Fibroblast of pulmonary artery (primary cell): ENCODE measurements around the gene CCNY.

Experiments used
- DNase-seq: peaks from one replicate; pipeline ENCODE4 v3.0.0-alpha.2; 2010; ENCODE audit warnings: low read depth
- H3K4me3 ChIP-seq: replicated peaks from 2 replicates; pipeline ENCODE4 v1.5.1; 2011; ENCODE audit warnings: low read depth, mild to moderate bottlenecking, control low read depth, low read length, moderate library complexity
- TF ChIP-seq, protein P1 (sequence below): IDR thresholded peaks from 2 replicates; pipeline ENCODE4 v1.5.1; 2011; ENCODE audit warnings: mild to moderate bottlenecking, control low read depth, low read length, inconsistent platforms; ENCODE audit errors: missing control alignments

Gene CCNY

DNA sequence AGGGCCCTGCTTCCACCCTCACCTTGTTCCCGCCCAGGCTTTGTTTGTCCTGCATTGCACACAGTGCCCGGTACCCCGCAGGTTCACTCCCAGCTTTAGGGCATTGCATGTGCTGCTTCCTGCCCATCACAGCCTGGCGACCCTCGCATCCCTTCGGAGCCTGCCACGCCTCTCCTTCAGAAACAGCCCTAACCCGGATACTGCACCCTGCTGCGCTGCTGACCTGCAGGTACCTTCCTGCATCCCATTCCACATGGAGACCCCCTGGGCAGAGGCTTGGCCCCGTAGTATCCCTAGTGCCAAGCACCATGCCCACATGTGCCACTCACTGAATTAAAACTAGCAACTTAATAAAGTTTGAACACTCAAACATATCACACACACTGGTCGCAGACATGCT, 249.0 kb downstream of the CCNY start:
- H3K4me3 ChIP-seq: no peak overlapping the region
- TF ChIP-seq, protein P1, sequence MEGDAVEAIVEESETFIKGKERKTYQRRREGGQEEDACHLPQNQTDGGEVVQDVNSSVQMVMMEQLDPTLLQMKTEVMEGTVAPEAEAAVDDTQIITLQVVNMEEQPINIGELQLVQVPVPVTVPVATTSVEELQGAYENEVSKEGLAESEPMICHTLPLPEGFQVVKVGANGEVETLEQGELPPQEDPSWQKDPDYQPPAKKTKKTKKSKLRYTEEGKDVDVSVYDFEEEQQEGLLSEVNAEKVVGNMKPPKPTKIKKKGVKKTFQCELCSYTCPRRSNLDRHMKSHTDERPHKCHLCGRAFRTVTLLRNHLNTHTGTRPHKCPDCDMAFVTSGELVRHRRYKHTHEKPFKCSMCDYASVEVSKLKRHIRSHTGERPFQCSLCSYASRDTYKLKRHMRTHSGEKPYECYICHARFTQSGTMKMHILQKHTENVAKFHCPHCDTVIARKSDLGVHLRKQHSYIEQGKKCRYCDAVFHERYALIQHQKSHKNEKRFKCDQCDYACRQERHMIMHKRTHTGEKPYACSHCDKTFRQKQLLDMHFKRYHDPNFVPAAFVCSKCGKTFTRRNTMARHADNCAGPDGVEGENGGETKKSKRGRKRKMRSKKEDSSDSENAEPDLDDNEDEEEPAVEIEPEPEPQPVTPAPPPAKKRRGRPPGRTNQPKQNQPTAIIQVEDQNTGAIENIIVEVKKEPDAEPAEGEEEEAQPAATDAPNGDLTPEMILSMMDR: no peak
- DNase-seq: no peak

DNA sequence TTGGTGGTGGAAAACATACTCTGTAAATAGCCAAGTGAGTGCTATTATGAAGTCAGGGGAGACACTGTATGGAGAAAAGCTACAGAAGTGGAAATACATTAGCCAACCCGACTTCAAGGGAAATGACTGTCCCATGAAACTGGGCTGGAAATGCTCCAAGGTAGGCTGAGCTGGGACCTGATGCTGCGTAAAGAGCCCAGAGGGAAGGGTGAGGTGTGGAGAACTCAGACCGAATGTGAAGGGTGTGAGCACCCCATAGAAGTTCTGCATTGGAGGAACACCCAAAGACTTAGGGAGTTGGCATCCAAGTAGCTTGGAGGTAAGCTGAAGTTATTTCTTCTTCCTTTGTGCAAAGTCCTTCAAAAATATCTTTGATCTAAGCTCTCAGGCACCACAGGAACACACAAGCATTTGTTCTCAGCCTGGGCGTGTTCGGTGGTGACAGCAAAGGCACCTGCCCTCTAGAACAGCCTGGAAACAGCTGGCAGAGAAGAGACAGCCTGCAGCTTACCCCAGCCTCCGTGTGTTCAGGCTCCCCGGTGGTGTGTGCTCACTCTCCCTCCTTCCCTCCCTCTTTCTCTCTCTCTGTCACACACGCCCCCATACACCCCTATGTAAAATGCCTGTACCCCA, 249.7 kb downstream of the CCNY start:
- DNase-seq: no peak
- H3K4me3 ChIP-seq: no peak overlapping the region
- TF ChIP-seq, protein P1: no peak

DNA sequence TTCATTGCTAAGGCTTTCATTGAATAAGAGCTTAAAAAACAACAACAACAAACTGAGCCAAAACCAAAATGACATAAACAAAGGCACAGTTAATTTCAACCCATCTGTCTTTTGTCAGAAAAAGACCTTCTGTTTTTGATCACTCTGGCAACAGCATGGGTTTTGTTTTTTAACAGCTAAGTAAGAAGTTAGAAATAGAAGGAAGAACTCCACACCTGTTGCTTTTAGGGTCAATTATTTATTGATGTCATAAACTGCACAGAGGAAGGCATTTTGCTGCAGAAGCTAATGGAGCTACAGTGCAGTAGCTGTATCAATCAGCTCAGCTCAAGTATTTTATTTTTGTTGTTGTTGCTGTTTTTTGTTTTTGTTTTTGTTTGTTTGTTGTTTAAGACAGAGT, 252.5 kb downstream of the CCNY start:
- TF ChIP-seq, protein P1: no peak
- H3K4me3 ChIP-seq: no peak overlapping the region
- DNase-seq: no peak

DNA sequence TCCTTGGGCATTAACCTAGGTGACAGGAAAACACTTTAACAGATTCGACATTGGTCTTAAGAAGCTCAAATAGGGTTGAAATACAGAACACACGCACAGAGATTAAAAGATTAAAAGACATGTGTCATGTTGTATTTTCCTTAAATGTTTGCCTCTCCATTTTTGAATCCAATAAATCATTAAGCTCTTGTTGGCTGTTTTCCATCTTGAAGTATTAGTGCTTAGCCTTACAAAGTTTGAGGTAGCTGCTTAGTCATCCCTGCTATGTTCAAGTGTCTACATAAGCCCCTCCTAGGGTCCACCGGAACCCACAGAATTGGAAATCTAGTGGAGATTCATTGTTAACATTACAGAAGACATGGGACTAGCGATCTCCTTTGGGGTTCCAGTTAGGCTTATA, 256.1 kb downstream of the CCNY start:
- TF ChIP-seq, protein P1: no peak
- DNase-seq: no peak
- H3K4me3 ChIP-seq: no peak overlapping the region

DNA sequence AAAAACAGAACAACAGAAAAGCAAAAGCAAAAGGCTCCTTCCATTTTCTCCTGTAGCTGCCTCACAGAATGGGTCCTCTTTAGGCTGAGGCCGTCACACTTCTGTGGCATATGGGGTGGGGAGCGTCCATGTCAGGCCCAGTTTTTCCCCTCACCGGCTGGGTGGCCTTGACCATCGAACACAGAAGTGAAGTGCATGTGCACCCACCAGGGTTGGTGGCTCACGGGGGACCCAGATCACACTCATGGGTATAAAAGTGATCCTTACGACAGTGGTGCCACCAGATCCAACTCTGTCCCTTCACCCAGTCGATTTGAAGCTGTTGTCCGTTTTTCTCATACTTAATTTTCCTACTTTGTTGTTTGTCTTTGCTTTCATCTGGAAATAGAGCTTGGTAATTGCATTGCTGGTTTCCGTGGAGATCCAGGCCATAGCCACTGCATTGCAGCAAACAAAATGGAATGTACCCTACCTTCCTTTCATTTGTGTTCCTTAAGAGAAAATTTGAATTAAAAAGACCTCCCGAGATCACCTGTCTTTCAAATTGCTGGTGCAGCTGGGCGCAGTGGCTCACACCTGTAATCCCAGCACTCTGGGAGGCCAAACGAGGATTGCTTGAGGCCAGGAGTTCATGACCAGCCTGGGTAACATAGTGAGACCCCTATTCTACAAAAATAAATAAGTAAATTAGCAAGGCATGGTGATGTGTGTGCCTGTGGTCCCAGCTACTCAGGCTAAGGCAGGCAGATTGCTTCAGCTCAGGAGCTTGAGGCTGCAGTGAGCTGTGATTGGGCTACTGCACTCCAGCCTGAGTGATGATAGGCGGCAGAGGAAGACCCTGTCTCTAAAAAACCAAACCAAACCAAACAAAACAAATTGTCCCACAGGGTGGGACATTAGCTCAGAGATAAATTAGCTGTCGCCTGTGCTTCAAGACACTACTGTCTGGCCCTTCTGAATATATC, 258.1 kb downstream of the CCNY start:
- DNase-seq: no peak
- TF ChIP-seq, protein P1: no peak
- H3K4me3 ChIP-seq: no peak overlapping the region

DNA sequence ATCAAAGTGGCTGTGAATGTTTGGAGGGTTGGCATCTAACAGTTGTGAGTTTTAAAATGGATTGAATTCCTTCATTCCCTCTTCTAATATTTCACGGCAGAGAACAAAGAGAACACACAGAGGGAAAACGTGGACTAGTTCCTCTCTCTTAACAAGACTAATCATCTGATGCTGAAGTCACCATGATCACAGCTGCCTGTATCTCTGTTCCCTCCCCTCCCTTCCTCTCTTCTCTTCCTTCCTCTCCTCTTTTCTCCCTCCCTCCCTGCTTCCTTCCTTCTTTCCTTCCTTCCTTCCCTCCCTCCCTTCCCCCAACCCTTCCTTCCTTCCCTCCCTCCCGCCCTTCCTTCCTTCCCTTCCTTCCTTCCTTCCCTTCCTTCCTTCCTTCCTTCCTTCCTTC, 258.8 kb downstream of the CCNY start:
- TF ChIP-seq, protein P1: no peak
- H3K4me3 ChIP-seq: no peak overlapping the region
- DNase-seq: no peak
